Measurements from ENCODE around the gene TLX1.
A peak's percentile ranks its signal among the peaks of the same experiment; 100 is the strongest.

TLX1 gene

DNA sequence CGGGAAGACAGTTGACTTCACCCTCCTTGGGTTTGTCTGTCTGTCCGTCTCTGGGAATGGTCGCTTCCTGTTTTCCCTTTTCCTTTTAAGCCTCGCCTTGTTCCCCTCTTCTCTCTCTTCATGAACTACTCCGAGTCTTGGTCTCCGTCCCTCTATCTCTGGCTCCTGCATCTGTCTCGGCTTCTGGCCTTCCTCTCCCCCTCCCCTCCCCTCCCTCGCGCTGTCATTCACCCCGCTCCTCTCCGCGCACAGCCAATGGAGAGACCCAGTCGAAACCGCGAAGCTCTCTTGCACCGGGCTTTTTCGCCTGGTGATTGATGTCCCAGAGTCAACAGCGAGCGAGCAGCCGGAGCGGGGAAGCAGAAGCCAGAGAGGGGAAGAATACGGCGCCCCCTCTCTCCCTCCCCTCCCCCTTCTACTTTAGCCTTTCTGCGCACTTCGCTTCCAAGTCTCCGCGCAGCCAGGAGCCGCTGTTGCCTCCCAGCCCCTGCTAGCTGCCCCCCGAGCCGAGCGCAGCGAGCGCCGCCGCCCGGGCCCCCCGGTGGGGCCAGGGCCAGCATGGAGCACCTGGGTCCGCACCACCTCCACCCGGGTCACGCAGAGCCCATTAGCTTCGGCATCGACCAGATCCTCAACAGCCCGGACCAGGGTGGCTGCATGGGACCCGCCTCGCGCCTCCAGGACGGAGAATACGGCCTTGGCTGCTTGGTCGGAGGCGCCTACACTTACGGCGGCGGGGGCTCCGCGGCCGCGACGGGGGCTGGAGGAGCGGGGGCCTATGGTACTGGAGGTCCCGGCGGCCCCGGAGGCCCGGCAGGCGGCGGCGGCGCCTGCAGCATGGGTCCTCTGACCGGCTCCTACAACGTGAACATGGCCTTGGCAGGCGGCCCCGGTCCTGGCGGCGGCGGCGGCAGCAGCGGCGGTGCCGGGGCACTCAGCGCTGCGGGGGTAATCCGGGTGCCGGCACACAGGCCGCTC lies at the start of gene TLX1:
TSS of gene TLX1 (plus strand) at position 317 of the 978 bp plus-strand sequence. CDS start at position 559, 242 bp downstream.
- no peak for DNase-seq (ENCODE audit: low spot score)

DNA sequence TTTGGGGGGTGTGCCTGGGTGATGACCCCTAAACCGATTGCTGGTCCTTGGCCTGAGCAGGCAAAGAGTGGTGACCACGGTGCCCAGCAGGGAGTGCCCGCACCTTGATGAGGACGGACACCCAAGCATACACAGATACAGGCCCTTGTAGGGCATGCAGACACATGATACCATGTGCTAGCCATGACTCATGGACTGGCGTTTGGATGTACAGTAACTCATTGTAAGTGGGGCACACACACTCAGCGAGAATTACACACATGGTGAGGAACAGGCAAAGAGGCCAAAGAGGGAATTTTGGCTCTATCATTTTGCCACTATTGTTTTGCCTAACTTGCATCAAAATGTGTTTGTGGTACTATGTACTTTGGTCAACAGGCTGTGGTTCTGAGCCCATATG lies 45.3 kb upstream of the TLX1 start:
- no peak for DNase-seq (ENCODE audit: low spot score)

DNA sequence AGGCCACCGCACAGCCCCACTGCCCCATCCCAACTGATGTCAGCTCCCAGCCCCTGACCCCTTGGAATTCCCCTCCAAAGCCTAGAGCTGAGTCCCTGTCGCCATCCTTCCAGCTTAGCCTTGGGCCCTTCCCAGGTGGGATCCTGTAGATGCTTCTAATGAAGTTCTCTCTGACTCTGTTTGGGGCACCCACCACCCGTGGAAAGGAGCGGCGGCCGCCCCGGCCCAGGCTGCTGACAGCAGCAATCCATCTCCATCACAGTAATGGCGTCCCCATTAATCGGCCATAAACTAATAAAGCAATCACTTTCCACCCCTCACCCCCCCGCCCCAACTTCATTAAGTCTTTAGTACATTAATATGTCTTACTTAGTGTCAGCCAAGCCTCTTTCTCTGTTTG lies 43.7 kb upstream of the TLX1 start:
- no peak for DNase-seq (ENCODE audit: low spot score)

DNA sequence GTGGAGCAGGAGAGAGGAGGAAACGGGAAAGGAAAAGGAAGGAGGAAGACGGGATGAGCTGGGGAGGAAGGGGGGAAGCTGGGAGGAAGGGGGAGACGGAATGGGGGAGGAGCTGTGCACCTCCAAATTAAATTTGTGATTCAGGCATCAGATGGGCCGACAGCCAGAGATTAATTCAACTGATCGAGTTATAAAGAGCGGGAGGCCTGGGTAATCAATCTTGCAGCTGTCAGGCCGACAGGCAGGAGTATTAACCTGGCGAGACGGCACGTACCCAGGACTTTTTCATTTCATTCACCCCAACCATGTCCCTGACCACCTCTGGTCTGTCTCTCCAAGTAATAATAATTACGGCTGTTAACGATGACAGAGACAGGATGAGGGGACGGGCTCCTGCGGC lies 43.1 kb upstream of the TLX1 start:
- no peak for DNase-seq (ENCODE audit: low spot score)

DNA sequence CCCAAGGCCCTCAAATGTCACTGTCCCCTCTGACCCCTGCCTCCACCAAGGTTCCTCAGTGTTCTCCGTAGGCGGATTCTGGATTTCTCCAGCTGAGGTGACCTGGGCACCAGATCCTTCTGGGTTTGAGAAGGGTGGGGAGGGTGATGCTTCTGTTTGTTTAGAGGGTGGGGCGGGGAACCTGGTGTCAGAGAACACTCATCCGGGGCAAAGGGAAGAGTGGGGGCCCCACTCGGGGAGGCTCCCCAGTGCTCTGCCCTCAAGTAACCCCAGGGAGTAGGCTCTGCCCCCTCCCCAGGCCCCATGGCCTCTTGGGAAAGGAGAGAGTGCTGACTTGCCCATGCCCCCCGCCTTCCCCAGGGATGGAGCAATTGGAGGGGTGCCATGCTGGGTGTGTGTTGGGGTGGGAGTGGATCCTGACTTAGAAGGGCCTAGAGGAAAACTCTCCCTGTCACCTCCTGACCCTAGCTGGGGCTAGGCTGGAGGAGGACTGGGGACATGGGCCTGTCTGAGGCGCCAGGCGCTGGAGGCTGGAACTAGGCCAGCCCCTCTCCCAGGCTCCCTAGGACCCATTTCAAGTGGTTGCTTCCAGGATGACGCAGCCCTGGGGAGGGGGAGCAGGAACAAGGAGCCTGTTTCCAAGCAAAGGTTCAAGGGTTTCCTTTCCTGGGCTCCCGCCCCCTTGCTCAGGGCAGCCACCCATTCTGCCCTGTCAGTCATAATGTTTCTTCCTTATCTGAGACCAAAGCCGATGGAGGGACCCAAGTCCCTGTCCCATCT lies 41.4 kb upstream of the TLX1 start:
- no peak for DNase-seq (ENCODE audit: low spot score)

DNA sequence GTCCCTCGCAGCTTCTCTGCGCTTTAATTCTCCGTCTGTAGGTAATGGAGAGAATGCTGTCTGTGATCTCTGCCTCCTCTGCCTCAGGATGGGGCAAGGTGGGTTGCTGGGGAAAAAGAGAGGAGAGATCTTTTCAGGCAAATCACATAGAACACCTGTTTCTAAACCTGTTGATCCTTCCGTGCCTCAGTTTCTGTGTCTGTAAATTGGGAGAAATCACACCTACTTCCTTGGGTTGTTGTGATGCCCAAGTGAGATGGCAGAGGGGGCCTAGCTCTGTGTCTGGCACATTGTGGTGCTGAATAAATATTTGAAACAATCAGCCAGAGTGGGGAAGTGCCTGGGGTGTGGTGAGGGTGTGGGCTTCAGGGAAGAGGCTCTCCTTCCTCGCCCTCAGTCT lies 40.5 kb upstream of the TLX1 start:
- DNase-seq (ENCODE audit: low spot score) = no peak

DNA sequence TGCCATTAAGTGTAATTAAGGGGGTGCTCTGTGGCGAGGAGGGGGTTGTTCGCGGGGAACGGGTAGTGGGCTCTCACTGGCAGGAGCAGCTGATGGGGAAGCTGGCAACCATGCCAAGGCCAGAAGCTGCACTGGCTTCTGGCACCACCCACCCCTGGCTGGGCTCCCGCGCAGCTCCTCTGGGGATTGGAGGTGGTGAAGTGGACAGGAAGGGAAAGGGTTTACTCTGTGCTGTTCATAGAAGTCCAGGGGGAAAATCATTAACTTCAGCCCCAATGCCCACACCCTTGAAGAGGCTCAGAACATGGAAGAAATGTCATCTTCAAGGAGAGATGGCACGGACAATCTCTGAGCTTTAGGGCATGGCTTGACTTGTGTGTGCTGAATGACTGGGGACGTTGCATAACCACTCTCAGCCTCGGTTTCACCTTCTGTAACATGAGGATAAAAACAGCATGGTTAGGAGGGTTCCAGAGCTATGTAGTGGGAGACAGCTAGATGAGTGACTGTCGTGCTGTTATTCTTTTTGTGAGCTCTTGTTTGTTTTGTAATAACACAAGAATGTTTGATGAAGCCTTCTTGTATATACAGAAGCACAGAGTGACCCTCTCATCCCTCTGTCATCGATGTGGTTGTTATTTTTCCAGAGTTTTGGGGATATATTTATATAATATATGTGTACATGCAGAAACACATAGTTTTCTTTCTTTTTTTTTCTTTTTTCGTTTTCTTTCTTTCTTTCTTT lies 39.4 kb upstream of the TLX1 start:
- no peak for DNase-seq (ENCODE audit: low spot score)

DNA sequence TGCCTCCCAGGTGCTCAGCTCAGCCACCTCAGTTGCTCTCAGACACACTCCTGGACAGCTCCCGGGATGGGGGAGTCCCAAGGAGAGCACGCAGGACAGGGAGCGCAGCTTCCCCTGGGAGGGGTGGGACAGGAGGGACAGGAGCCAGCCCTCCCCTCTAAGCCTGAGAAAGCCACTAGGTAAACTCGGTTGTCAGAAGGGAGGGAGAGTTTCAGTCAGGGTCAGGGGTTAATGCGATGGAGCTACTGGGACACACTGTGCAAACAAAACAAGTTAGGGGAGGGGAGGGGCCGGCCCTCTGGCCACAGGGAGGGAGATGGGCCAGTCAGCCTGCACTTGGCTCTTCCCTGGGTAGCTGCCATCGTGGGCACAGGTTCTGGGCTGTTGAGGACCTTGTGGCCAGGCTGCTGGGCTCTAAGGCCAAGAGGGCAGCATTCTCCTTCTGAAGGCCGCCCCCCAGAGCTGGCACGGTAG lies 38.2 kb upstream of the TLX1 start:
- DNase-seq (ENCODE audit: low spot score) = no peak

DNA sequence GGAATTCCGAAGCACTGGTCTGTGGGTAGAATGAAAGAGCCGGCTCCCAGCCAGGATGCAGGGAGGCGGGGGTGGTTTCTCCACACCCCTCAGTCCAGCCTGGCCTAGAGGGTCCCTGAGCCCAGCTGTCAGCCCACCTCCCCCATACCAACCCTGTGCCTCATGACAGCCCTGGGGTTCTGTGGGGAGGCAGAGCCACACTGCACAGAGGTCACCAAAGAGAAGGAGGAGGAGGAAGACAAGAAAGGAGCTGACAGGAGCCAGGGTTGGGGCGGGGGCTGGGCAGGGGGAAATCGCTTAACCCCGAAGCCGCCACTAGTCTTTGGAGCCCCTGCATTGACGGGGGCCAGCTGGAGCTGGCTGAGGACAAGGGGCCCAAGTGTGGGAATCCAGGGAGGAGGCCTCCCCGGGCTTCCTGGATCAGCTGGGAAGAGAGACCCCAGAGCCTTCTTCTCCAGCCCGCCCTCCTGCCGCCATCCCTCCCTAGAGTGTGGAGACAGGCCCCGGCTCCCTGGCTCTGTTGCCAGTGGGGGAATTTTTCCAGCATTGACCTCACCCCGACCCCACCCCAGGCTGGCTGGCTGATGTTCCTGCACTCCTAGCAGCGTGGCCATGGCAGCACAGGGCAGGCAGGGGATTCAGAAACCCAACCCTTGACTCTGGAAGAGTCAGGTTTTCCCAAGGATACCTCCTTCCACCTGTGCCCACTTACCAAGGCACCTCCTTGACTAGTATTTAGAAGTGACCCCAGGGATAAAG lies 36.8 kb upstream of the TLX1 start:
- DNase-seq (ENCODE audit: low spot score) = no peak

DNA sequence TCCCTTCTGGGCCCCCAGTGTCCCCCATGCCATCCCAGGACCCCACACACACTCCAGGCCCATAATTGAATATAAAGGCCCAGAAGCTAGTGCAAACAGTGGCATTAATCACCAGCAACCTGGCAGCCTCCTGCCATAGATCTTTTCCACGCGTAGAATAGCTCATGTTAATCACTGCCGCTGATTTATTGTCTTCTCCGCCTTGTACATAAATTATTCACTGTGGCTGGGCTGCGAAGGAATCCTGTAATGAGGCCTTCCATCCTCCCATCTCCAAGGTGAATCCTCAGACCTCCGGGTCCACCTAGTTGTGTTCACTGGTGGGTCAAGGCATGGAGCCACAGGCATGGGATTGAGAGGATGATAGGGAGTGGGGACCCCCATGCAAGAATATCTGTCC lies 36.1 kb upstream of the TLX1 start:
- no peak for DNase-seq (ENCODE audit: low spot score)

DNA sequence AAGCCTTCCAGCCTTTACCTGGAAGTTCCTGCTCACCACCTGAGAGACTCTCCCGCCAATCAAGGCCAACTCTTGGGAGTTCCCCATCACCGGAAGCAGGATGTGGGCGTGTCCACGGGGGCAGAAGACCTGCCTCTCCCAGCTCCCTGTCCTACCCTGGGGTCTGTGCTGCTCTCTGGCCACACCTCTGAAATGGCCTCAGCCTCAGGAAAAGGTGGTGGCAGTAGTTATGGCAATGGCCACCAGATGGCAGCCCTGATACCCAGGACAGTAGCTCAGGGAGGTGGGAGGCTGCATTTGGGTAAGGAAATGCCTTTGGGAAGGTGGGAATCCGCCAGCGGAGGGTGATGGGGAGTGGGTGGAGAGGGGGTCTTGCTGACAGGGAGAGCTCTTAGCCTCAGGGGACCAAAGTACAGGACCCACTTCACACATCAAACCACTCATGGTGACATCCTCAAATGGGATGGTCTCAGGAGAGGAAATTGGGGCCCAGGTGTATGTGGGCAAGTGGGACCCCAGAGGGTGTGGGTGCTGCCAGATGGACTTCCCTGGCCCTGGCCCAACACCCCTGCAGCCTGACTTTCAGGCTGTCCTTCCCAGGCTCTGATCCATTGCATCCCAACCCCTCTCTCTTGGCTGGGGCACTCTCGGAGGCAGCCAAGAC lies 35.4 kb upstream of the TLX1 start:
- peak; percentile 25 for DNase-seq (ENCODE audit: low spot score)

DNA sequence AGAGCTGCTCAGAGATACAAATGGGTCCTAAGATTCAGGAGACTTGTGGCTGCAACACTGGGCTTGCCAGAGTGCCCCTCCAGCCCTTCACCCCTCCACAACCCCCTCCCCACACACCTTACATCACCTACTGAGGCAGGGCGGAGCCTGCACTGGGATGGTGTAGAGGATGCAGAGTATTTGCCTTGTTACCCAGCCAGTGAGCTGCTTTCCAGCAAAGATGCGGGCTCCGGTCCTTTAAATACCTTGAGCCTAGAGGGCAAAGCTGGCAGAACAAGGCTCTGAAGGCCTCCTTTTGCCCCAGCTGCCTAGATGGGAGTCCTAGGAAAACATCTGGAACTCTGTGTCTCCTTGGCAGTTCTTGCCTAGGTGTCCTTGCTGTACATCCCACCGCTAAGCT lies 34.7 kb upstream of the TLX1 start:
- DNase-seq (ENCODE audit: low spot score) = no peak

DNA sequence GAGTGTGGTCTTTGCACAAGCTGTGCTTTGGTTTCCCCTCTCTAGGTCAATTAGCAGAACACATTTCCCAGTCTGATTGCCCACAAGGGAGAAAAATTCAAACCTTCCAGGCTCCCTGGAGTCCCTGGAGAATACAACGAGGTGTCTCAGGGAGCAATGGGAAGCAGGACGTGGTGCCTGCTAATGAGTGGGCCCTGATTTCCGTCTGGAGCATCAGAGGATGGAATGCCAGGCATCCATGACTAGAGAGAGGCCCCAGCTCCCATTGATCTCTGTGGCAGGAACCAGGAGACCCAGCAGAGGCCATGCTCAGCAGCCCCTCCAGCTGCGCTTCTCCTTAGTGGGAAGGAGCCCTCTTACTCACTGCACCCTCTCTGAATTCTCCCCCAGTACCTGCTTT lies 33.2 kb upstream of the TLX1 start:
- no peak for DNase-seq (ENCODE audit: low spot score)

DNA sequence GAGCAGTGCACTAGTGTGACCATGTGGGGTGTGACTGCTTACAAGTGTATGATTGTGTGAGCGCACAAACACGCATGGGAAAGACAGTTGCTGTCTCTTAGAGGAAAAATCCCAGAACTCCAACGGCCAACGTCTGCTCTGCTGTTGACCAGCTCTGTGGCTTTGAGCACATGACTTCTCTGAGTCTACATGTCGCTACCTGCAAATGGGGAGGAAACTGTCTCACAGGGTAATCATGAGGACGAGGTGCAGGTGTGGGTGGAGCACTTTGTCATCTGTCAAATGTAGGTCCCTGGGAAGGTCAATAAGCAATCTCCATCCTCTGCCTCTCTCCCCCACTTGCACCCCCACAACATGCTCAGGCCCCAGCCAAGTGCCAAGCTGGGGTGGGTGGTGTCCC lies 31.2 kb upstream of the TLX1 start:
- DNase-seq (ENCODE audit: low spot score) = no peak

DNA sequence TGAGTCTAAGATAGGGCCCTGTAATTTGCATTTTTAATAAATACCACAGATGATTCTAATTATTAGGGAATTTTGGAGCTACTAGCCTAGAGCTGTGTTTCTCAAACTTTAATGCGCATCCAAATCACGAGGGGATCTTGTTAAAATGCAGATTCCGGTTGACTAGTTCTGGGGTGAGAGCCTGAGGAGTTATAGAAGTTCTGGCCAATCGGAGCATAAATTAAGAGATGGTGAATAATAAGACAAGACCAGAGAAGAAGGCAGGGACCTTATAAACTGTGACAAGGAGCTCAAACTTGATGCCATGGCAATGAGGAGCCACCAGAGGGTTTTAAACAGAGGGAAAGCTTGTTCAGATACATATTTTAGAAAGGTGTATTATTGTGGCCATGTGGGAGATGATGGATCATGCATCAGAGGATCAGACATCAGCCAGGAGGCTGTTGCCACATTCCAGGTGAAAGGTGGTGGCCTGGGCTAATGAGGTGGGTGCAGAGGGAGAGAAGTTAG lies 29.7 kb upstream of the TLX1 start:
- no peak for DNase-seq (ENCODE audit: low spot score)

DNA sequence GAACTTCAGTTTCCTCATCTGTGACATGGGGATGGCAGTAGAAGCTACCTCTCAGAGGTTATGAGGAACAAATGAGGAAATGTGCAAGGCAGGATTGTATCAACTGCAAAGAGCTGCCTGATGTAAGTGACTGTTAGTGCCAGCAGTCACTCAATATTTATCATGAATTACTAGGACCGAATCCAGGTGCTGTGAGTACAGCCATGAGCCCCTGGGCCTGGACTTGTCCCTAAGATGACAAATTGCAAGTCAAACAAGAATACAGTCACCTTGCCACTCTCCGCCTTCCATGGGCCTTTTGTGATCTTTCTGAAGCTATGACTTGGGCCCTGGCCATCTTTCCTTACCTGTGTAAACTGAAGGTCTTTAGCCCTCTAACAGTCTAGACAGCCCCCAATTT lies 27.7 kb upstream of the TLX1 start:
- DNase-seq (ENCODE audit: low spot score) = no peak

DNA sequence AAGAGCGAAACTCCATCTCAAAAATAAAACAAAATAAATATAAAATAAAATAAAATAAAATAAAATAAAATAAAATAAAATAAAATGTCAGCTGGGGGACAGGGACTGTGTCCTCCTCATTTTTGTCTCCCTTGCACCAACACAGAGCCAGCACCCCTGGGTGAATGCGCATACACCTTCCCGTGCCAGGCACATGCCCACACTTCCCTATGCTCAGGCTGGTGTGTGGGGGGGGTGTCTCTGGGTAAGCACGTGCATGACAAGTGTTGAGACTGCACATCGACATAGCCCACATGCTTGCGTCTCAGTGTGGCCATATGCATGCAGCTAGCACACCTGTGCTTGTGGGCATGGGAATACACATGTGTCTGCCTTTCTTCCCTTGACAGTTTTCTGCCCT lies 24.7 kb upstream of the TLX1 start:
- no peak for DNase-seq (ENCODE audit: low spot score)

DNA sequence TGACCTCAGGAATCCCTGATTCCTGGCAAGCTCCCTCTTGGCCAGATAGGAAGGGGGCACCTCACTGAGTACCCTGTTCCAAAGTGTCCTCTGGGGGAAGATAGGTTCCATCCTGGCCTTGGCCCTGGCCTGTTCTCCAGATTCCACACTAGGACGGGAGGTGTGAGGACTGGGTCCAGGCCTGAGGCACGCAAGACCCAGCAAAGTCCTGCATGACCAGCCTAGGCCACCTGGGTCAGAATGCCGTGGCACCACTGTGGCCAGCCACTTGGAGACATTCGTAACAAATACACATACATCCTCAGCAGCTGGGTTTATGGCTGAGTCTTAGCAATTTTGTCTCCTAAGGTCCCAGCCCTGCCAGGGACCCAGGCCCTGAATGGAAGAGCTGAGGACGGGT lies 23.3 kb upstream of the TLX1 start:
- DNase-seq (ENCODE audit: low spot score) = no peak

DNA sequence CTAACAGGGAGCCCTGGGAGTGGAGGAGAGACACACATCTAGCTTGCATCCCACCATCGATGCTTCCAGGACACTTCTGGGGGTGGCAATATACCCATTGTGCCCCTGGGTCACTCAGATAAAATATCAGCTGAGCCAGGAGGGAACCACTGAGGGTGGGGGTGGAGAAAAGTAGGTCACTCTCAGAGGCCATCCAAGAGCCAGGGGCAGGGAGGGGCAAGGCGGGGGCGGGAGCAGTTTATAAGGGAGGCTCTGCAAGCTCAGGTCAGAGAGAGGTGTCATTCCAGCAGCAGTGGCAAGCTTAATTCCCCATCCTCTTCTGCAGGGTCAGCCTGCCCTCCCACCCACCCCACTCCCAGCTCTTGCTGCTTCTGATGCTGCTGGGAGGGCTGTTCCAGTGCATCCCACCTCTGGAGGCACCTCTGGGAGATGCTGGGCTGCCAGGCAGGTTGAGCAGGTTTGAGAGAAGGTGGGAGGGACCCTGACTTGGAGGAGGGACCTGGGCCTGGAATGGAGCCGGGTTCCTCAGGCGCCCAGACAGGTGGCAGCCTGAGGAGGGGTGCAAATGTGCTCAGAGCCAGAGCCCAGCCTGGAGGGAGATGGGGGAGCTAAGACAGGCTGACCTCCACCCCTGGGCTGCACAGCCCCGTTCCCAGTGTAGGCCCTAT lies 20.1 kb upstream of the TLX1 start:
- no peak for DNase-seq (ENCODE audit: low spot score)

DNA sequence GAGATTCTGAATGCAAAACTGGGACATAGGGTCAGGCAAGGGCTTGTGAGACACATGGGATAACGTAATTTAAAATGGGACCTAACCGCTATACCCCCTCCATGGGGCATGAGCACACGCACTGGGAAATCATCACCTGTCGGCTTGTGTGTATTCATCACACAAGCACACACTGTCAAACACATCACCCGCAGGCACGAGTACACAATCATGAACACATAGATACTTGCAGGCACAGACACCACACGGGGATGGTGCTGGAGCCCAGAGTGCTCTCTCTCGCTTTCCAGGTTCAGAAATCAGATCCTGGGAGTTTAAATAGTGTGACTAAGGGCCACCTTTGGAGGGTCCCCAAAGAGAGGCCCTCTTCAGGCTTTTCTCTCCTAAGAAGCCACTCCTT lies 19.6 kb upstream of the TLX1 start:
- no peak for DNase-seq (ENCODE audit: low spot score)

All from pons (tissue), 1 donor.